GM10248 (cell line): ENCODE results near the gene HDGFL3.
"Not testable (repeated sequence)": the region's sequence is repeated elsewhere in the genome, so short reads cannot be mapped to it uniquely, and the experiment has no call there.

Source experiments
- CTCF ChIA-PET: fragments of 300-600 bp; sonication (Branson Sonifier 250); formaldehyde crosslinking; extraction: SDS; loops from one replicate; lab custom pipeline; 2021; ENCODE audit warnings: antibody characterized with exemption; lab: Yijun Ruan, JAX
- POLR2A ChIA-PET: fragments of 350-650 bp; sonication (Branson Sonifier 250); formaldehyde crosslinking; extraction: SDS; loops from one replicate; lab custom pipeline; 2020; ENCODE audit warnings: antibody characterized with exemption; lab: Yijun Ruan, JAX
- DNase-seq: peaks from one replicate; pipeline ENCODE4 v3.0.0; 2012; ENCODE audit errors: extremely low spot score
- CTCF ChIP-seq: IDR thresholded peaks from 2 replicates; pipeline ENCODE4 v1.5.1; 2012; ENCODE audit warnings: mild to moderate bottlenecking, low read depth; ENCODE audit errors: extremely low read depth, missing control alignments, control extremely low read depth

HDGFL3 gene

DNA sequence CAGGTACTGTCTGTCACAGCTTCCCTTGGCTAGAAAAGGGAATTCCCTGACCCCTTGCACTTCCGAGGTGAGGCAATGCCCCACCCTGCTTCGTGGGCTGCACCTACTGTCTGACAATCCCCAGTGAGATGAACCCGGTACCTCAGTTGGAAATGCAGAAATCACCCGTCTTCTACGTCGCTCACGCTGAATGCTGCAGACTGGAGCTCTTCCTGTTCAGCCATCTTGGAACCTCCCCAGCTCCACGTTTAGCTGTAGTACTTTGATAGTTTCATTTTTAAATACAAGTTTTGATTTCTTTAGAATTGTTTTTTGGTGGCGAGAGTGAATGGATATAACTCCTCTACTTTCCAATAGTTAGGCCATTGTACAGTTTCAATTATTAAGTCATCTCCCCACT lies 17.8 kb upstream of the HDGFL3 start:
- TF ChIP-seq CTCF: no peak
- ChIA-PET CTCF (interaction anchor here (1.1 kb wide), 1 partner anchor 16 kb away, joined by 3 read pairs; no protein-coding TSS in a partner anchor), POLR2A (no interaction called here)
- DNase-seq: no peak

- DNase-seq, POLR2A ChIA-PET: not testable (repeated sequence)
- CTCF ChIA-PET: interaction anchor here (1.1 to 1.8 kb wide), 3 partner anchors 16 to 27 kb away, joined by 3 to 7 read pairs (median 6); no protein-coding TSS in a partner anchor
Measured at GRCh38 chr15:83221781-83222180, 14.2 kb upstream of the HDGFL3 start.

- DNase-seq: no peak
- no peak for TF ChIP-seq CTCF
- POLR2A ChIA-PET: no interaction called here
- CTCF ChIA-PET: no interaction called here
Measured at GRCh38 chr15:83219026-83219425, 11.4 kb upstream of the HDGFL3 start.

GRCh38 chr15:83215306-83215705 lies 7.7 kb upstream of the HDGFL3 start:
- CTCF ChIA-PET: interaction anchor here (3.9 kb wide), 1 partner anchor 32 kb away, joined by 13 read pairs; no protein-coding TSS in a partner anchor
- TF ChIP-seq CTCF: no peak
- POLR2A ChIA-PET: no interaction called here
- DNase-seq: no peak

GRCh38 chr15:83210619-83211018 lies 3.0 kb upstream of the HDGFL3 start:
- DNase-seq: no peak
- ChIA-PET CTCF (interaction anchor here (1.8 kb wide), 1 partner anchor 9 kb away, joined by 6 read pairs; no protein-coding TSS in a partner anchor), POLR2A (no interaction called here)
- TF ChIP-seq CTCF: no peak

DNA sequence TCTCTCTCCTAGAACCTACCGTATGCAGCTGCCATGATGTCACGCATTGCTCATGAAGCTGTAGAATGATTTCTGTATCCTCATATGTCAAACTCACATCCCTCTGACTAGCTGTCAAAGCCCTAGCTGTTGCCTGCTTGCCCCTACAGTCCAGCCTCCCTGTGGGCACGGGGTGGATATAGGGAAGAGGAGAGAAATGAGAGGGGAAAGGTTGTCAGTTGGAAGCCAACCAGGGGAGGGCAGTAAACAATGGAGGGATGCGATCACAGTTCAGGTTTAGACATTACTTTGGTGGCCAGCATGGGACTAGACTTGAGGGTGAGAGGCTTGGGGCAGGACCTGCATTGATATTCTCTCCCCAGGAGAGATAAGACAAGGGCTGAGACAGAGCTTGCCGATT lies 1.7 kb upstream of the HDGFL3 start:
- TF ChIP-seq CTCF: no peak
- no peak for DNase-seq
- POLR2A ChIA-PET: no interaction called here
- CTCF ChIA-PET: interaction anchor here (0.9 to 2.5 kb wide), 2 partner anchors 16 to 199 kb away, joined by 3 to 9 read pairs; partner anchors contain the start of gene C15orf40

DNA sequence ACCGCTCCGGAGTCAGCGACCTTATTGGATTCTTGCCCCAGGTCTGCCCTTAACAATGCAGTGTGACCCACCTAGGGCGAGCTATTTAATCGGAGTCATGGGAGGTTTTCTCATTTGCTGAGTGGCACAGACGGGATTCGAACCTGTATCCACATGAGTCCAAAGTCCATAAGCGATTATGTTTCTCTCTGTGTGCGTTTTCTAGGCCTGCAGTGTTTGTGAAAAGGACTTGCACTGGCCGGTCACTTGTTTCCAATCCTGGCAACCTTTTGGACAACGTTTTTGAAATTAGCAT lies 691 bp upstream of the HDGFL3 start:
- no peak for TF ChIP-seq CTCF
- DNase-seq: no peak
- ChIA-PET CTCF (interaction anchor here (2.5 kb wide), 1 partner anchor 198 kb away, joined by 9 read pairs; the partner anchor contains the start of gene C15orf40), POLR2A (no interaction called here)
